H1 (cell line): ENCODE measurements around the gene GLOD4. TPM values are rescaled to one million over a fixed set of nuclear protein-coding genes. Genes with fewer than 3 reads are reported as not detected.

Experiments
- CTCF ChIA-PET: fragments of 300-600 bp; sonication (Branson Sonifier 250); formaldehyde crosslinking; loops from one replicate; lab custom pipeline; 2021; ENCODE audit not compliant: partially characterized antibody; lab: Charles Lee
- POLR2A ChIA-PET: fragments of 300-600 bp; sonication (Branson Sonifier 250); formaldehyde crosslinking; loops from one replicate; lab custom pipeline; 2021; ENCODE audit warnings: inconsistent platforms; ENCODE audit not compliant: partially characterized antibody; lab: Charles Lee
- DNase-seq, 2 experiments: peaks; one replicate each; pipeline versions ENCODE4 v3.0.0 to v3.0.0-alpha.2; 2010 to 2022; ENCODE audit warnings: low spot score in 2 of 2, low read depth in 1 of 2, mixed read lengths in 1 of 2
- FAIRE-seq: peaks from 2 replicates; lab custom pipeline; 2011; peaks lifted over from hg19 to GRCh38; lab: Jason Lieb, UNC
- H2AFZ ChIP-seq: 2 replicates; pipeline ENCODE4 v1.8.1; 2012; ENCODE audit warnings: low read length, inconsistent platforms
- H2AK5ac ChIP-seq: 2 replicates; pipeline ENCODE4 v1.6.1; 2013; ENCODE audit warnings: low read depth, low read length
- H2BK120ac ChIP-seq: replicated peaks from 2 replicates; pipeline ENCODE3; 2013; ENCODE audit warnings: low read depth, low read length, inconsistent platforms
- H2BK12ac ChIP-seq: 2 replicates; pipeline ENCODE4 v1.6.1; 2013; ENCODE audit warnings: low read depth, low read length
- H2BK15ac ChIP-seq: 2 replicates; pipeline ENCODE4 v1.6.1; 2013; ENCODE audit warnings: low read length
- H2BK20ac ChIP-seq: 2 replicates; pipeline ENCODE4 v1.6.1; 2013; ENCODE audit warnings: low read length
- H2BK5ac ChIP-seq: 2 replicates; pipeline ENCODE4 v1.6.1; 2013; ENCODE audit warnings: low read depth, low read length
- H3K14ac ChIP-seq: 2 replicates; pipeline ENCODE4 v1.6.1; 2013; ENCODE audit warnings: inconsistent platforms; ENCODE audit not compliant: insufficient read length
- H3K18ac ChIP-seq: 2 replicates; pipeline ENCODE4 v1.6.1; 2013; ENCODE audit warnings: low read length; ENCODE audit errors: extremely low read depth
- H3K23ac ChIP-seq: 2 replicates; pipeline ENCODE4 v1.6.1; 2013; ENCODE audit warnings: inconsistent platforms; ENCODE audit not compliant: insufficient read length
- H3K23me2 ChIP-seq: 2 replicates; pipeline ENCODE4 v1.6.1; 2013; ENCODE audit warnings: low read depth, low read length
- H3K27ac ChIP-seq: 2 replicates; pipeline ENCODE4 v1.6.1; 2011; ENCODE audit warnings: low read depth, low read length, inconsistent platforms
- H3K27me3 ChIP-seq, 4 experiments: replicated peaks in 1 of 4; 1 replicate in 1 of 4; 2 replicates in 3 of 4; pipeline versions ENCODE4 v1.6.1 to v1.8.1; 2011 to 2013; ENCODE audit warnings: low read length in 3 of 4, mild to moderate bottlenecking in 3 of 4, inconsistent platforms in 2 of 4, mixed read lengths in 2 of 4, moderate library complexity in 1 of 4; ENCODE audit not compliant: control insufficient read depth in 3 of 4, insufficient read depth in 3 of 4; ENCODE audit errors: extremely low read depth in 1 of 4
- H3K36me3 ChIP-seq, 4 experiments: 2 replicates each; pipeline versions ENCODE4 v1.6.1 to v1.8.1; 2011 to 2013; ENCODE audit warnings: mild to moderate bottlenecking in 4 of 4, low read length in 3 of 4, moderate library complexity in 2 of 4, control low read depth in 1 of 4, inconsistent platforms in 1 of 4; ENCODE audit not compliant: insufficient read depth in 4 of 4, control insufficient read depth in 2 of 4
- H3K4ac ChIP-seq: replicated peaks from 2 replicates; pipeline ENCODE3; 2013; ENCODE audit warnings: low read length, low read depth, mixed read lengths, inconsistent platforms; ENCODE audit not compliant: insufficient read length
- H3K4me1 ChIP-seq, 4 experiments: replicated peaks in 1 of 4; 1 replicate in 1 of 4; 2 replicates in 3 of 4; pipeline versions ENCODE4 v1.6.1 to v1.8.1; 2011 to 2013; ENCODE audit warnings: low read length in 3 of 4, inconsistent platforms in 2 of 4, mixed read lengths in 1 of 4; ENCODE audit not compliant: insufficient read depth in 4 of 4, control insufficient read depth in 3 of 4
- H3K4me2 ChIP-seq, 2 experiments: 2 replicates each; pipeline versions ENCODE4 v1.6.1 to v1.8.1; 2011 to 2013; ENCODE audit warnings: low read depth in 2 of 2, low read length in 2 of 2, control low read depth in 1 of 2, inconsistent platforms in 1 of 2, mild to moderate bottlenecking in 1 of 2; ENCODE audit not compliant: insufficient read depth in 1 of 2
- H3K4me3 ChIP-seq, 4 experiments: fragments of 200-600, 300-600 bp in 1 of 4; sonication (generic), shearing (Covaris generic), sonication (Bioruptor Twin) in 1 of 4; 2 replicates each; pipeline versions ENCODE4 v1.5.1 to v1.8.1; 2011 to 2016; ENCODE audit warnings: low read length in 4 of 4, low read depth in 3 of 4, control low read depth in 2 of 4, inconsistent platforms in 2 of 4, mild to moderate bottlenecking in 2 of 4, mixed read lengths in 1 of 4, moderate library complexity in 1 of 4; ENCODE audit not compliant: insufficient read depth in 2 of 4; ENCODE audit errors: extremely low read depth in 1 of 4
- H3K56ac ChIP-seq: replicated peaks from 2 replicates; pipeline ENCODE3; 2013; ENCODE audit warnings: low read depth, mild to moderate bottlenecking, mixed read lengths, low read length, inconsistent platforms; ENCODE audit not compliant: insufficient read length
- H3K79me1 ChIP-seq: 2 replicates; pipeline ENCODE4 v1.6.1; 2013; ENCODE audit warnings: low read depth, low read length, control low read depth
- H3K79me2 ChIP-seq, 2 experiments: 2 replicates each; pipeline versions ENCODE4 v1.6.1 to v1.8.1; 2012 to 2013; ENCODE audit warnings: low read length in 2 of 2, mild to moderate bottlenecking in 2 of 2, inconsistent platforms in 1 of 2; ENCODE audit not compliant: insufficient read depth in 2 of 2, control insufficient read depth in 1 of 2
- H3K9ac ChIP-seq, 4 experiments: replicated peaks in 1 of 4; 1 replicate in 1 of 4; 2 replicates in 3 of 4; pipeline versions ENCODE4 v1.6.1 to v1.8.1; 2011 to 2013; ENCODE audit warnings: low read depth in 3 of 4, low read length in 3 of 4, control low read depth in 2 of 4, mild to moderate bottlenecking in 2 of 4, moderate library complexity in 2 of 4, inconsistent platforms in 1 of 4; ENCODE audit errors: extremely low read depth in 1 of 4
- H3K9me3 ChIP-seq, 2 experiments: 2 replicates each; pipeline versions ENCODE4 v1.6.1 to v1.8.1; 2012 to 2013; ENCODE audit warnings: mild to moderate bottlenecking in 2 of 2, moderate library complexity in 2 of 2, control low read depth in 1 of 2, inconsistent platforms in 1 of 2, low read depth in 1 of 2, low read length in 1 of 2, mixed read lengths in 1 of 2; ENCODE audit not compliant: insufficient read depth in 2 of 2
- H4K20me1 ChIP-seq, 2 experiments: replicated peaks in 1 of 2; 2 replicates each; pipeline versions ENCODE3 to v1.8.1; 2011 to 2013; ENCODE audit warnings: inconsistent platforms in 2 of 2, low read length in 2 of 2, mild to moderate bottlenecking in 1 of 2; ENCODE audit not compliant: insufficient read depth in 2 of 2, control insufficient read depth in 1 of 2
- H4K5ac ChIP-seq: 2 replicates; pipeline ENCODE4 v1.6.1; 2013; ENCODE audit warnings: low read length, low read depth, mixed read lengths, inconsistent platforms; ENCODE audit not compliant: insufficient read length
- H4K8ac ChIP-seq: 2 replicates; pipeline ENCODE4 v1.8.0; 2013; ENCODE audit warnings: mild to moderate bottlenecking, moderate library complexity, low read length, inconsistent platforms; ENCODE audit not compliant: insufficient read depth; ENCODE audit errors: extremely low read depth
- H4K91ac ChIP-seq: replicated peaks from 2 replicates; pipeline ENCODE3; 2013; ENCODE audit warnings: low read length, mixed read lengths, inconsistent platforms; ENCODE audit not compliant: insufficient read length
- MAX ChIP-seq: IDR thresholded peaks from 2 replicates; pipeline ENCODE4 v1.6.1; 2012; ENCODE audit warnings: inconsistent platforms
- ZNF274 ChIP-seq: IDR thresholded peaks from 2 replicates; pipeline ENCODE4 v1.7.0; 2012; ENCODE audit warnings: low read length, borderline replicate concordance; ENCODE audit errors: extremely low read depth
- WGBS, 2 experiments: shearing (Covaris generic) in 1 of 2; methylation state at CpG; one replicate each; pipeline versions ENCODE4 v1.1.6 to v1.1.7; 2013 to 2015; ENCODE audit warnings: low lambda C conversion rate in 2 of 2, mixed read lengths in 2 of 2, inconsistent platforms in 1 of 2, low coverage in 1 of 2, missing lambda C conversion rate in 1 of 2; ENCODE audit not compliant: insufficient replicate concordance in 2 of 2, insufficient coverage in 1 of 2, insufficient read length in 1 of 2; ENCODE audit errors: extremely low coverage in 1 of 2, missing lambda C conversion rate in 1 of 2; 5-methylcytosine and 5-hydroxymethylcytosine counted together
- polyA plus RNA-seq, 7 experiments: library from polyadenylated mRNA; depleted of rRNA in 3 of 7; stranded (reverse) in 5 of 7; unstranded in 2 of 7; fragments of >200 nt in 5 of 7; fragments of 200-250 nt in 2 of 7; gene quantifications; 1 replicate in 5 of 7; 2 replicates in 1 of 7; 4 replicates in 1 of 7; pipeline versions ENCODE4 v1.2.1 to v1.2.3, GENCODE V29; 2011 to 2013; ENCODE audit warnings: missing spikeins in 2 of 7, mixed read lengths in 2 of 7
- total RNA-seq: library from RNA; stranded (reverse); fragmentation: NEBNext Ultra II Directional; extraction: Animal tissue kit (Norgen Biotek cat#: 25700); gene quantifications from 2 replicates; pipeline ENCODE4 v1.2.1, GENCODE V29; 2021

GLOD4 gene
- total and polyA plus RNA-seq, 2 of the 8 experiments (the other 6 are each of a cell fraction or from before 2014, with no cell fraction given), result 36.8 to 81.3 TPM

DNA sequence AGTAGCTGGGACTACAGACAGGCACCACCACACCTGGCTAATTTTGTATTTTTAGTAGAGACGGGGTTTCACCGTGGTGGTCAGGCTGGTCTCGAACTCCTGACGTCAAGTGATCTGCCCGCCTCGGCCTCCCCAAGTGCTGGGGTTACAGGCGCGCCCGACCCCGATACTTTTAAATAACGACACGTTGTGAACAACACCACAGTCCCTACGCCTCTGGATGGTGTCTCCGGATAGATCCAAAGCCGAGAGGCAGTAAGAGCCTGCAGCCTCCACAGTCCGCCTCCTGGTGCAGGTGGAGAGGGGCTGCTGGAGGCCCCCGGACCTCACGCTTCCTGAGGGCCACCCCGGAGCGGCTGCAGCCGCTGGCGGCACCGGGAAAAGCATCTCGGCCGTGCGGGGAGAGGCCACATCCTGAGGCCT lies 50.4 kb downstream of the GLOD4 start:
- 0 out of 2 replicates have a peak, but pooled peaks have one; percentile 14 for TF ChIP-seq MAX
- no peak for TF ChIP-seq ZNF274
- H3K4me1 ChIP-seq, result peaks cover 1 to 10% (median 6%) of the 10 kb centered on the region in 4 experiments; a peak in 5 of 7 replicates
- H4K91ac ChIP-seq, result peak overlapping the region; percentile 5
- no peaks in the 10 kb centered on the region for H3K27me3 ChIP-seq
- H2BK5ac ChIP-seq, result no peak overlapping the region; the same call in 1 of the 2 replicates
- DNase-seq (no peak), FAIRE-seq (no peak)
- ChIA-PET POLR2A (interaction anchor here (1.0 kb wide), 2 partner anchors 11 to 15 kb away, joined by 3 read pairs; no protein-coding TSS in a partner anchor), CTCF (interaction anchor here (1.0 to 1.6 kb wide), 2 partner anchors 20 to 31 kb away, joined by 3 to 6 read pairs; partner anchors contain the start of gene GEMIN4)
- H4K8ac ChIP-seq, result peak overlapping the region; percentile 86
- no peak overlapping the region for H2BK15ac ChIP-seq
- no peak overlapping the region for H2AFZ ChIP-seq
- H4K5ac ChIP-seq, result peak overlapping the region; percentile 23
- H2BK120ac ChIP-seq, result no peak overlapping the region
- H2AK5ac ChIP-seq, result no peak overlapping the region
- H3K23me2 ChIP-seq, result peaks cover 9% of the 10 kb centered on the region
- H2BK12ac ChIP-seq, result no peak overlapping the region
- H3K27ac ChIP-seq, result peak overlapping the region; percentile 65; the same call in 1 of the 2 replicates
- no peaks in the 10 kb centered on the region for H3K9me3 ChIP-seq
- H3K18ac ChIP-seq, result peak overlapping the region; percentile 32; the same call in 1 of the 2 replicates
- no peak overlapping the region for H3K23ac ChIP-seq
- peak overlapping the region; percentile 48 to 88 (median 68) for H3K9ac ChIP-seq
- H3K4me3 ChIP-seq, result peak overlapping the region; percentile 61 to 99 (median 77)
- WGBS, 2 experiments, result 15% methylated on average over 26 of the region's 26 CpGs; no CpG with 5 or more reads in 1 of the 2 experiments
- peak overlapping the region; percentile 28 for H3K56ac ChIP-seq
- H2BK20ac ChIP-seq, result no peak overlapping the region
- peaks cover 0 to 19% of the 10 kb centered on the region in 2 experiments; a peak in 2 of 4 replicates for H3K79me2 ChIP-seq
- no peaks in the 10 kb centered on the region for H4K20me1 ChIP-seq
- no peak overlapping the region for H3K14ac ChIP-seq
- H3K36me3 ChIP-seq, result peaks cover 3 to 16% (median 4%) of the 10 kb centered on the region in 4 experiments; a peak in 3 of 8 replicates
- peaks cover 4% of the 10 kb centered on the region; the same call in 1 of the 2 replicates for H3K79me1 ChIP-seq
- H3K4me2 ChIP-seq, result peak overlapping the region; percentile 73 to 92
- H3K4ac ChIP-seq, result no peak overlapping the region
